Jurkat, Clone E6-1 (cell line): Measurements from ENCODE around the gene NFIX.

Experiments used
- DNase-seq: peaks from one replicate; pipeline ENCODE4 v3.0.0-alpha.2; 2011; ENCODE audit warnings: low read depth, low spot score
- H3K4me3 ChIP-seq: 2 replicates; pipeline ENCODE4 v1.5.1; 2011; ENCODE audit warnings: mild to moderate bottlenecking, low read length, control low read depth, moderate library complexity

NFIX gene

GRCh38 chr19:13122980-13123957 is 128.0 kb downstream of the NFIX start:
- H3K4me3 ChIP-seq, result no peak overlapping the region

GRCh38 chr19:13127051-13127450 is 131.8 kb downstream of the NFIX start:
- H3K4me3 ChIP-seq, result no peak overlapping the region
- no peak for DNase-seq

More at GRCh38 chr19:13122980-13123957, 128.0 kb downstream of the NFIX start:
- DNase-seq, result no peak

- DNase-seq, result no peak
- H3K4me3 ChIP-seq, result no peak overlapping the region
Measured at GRCh38 chr19:13127811-13128575, 132.7 kb downstream of the NFIX start.

GRCh38 chr19:13128583-13128982 is 133.3 kb downstream of the NFIX start:
- H3K4me3 ChIP-seq, result no peak overlapping the region
- DNase-seq, result no peak

GRCh38 chr19:13129384-13129783 is 134.1 kb downstream of the NFIX start:
- no peak for DNase-seq
- H3K4me3 ChIP-seq, result no peak overlapping the region

- DNase-seq, result no peak
- H3K4me3 ChIP-seq, result no peak overlapping the region
Measured at GRCh38 chr19:13130886-13131490, 135.7 kb downstream of the NFIX start.

- no peak for DNase-seq
- no peak overlapping the region for H3K4me3 ChIP-seq
Measured at GRCh38 chr19:13132471-13133180, 137.4 kb downstream of the NFIX start.

- H3K4me3 ChIP-seq, result no peak overlapping the region
- no peak for DNase-seq
Measured at GRCh38 chr19:13133241-13133870, 138.1 kb downstream of the NFIX start.

- no peak overlapping the region for H3K4me3 ChIP-seq
- no peak for DNase-seq
Measured at GRCh38 chr19:13134626-13135025, 139.4 kb downstream of the NFIX start.

GRCh38 chr19:13135068-13136062 is 140.1 kb downstream of the NFIX start:
- no peak for DNase-seq
- H3K4me3 ChIP-seq, result no peak overlapping the region

GRCh38 chr19:13137290-13137794 is 142.1 kb downstream of the NFIX start:
- no peak for DNase-seq
- no peak overlapping the region for H3K4me3 ChIP-seq

GRCh38 chr19:13138171-13138915 is 143.1 kb downstream of the NFIX start:
- no peak for DNase-seq
- no peak overlapping the region for H3K4me3 ChIP-seq

- no peak for DNase-seq
- H3K4me3 ChIP-seq, result no peak overlapping the region
Measured at GRCh38 chr19:13138916-13139198, 143.6 kb downstream of the NFIX start.

- no peak for DNase-seq
- no peak overlapping the region for H3K4me3 ChIP-seq
Measured at GRCh38 chr19:13139633-13140311, 144.5 kb downstream of the NFIX start.

GRCh38 chr19:13146763-13147563 is 151.7 kb downstream of the NFIX start:
- H3K4me3 ChIP-seq, result no peak overlapping the region
- no peak for DNase-seq
